Measurements from ENCODE around the gene AKAIN1.

Gene AKAIN1

GRCh38 chr18:5132987-5133386 lies 64.1 kb downstream of the AKAIN1 start:
- no peaks in the 10 kb centered on the region for H3K9me3 ChIP-seq
- no peaks in the 10 kb centered on the region for H3K36me3 ChIP-seq
- no peak overlapping the region for H3K4me3 ChIP-seq (ENCODE audit: low read depth, low read length)
- no peak for DNase-seq
- no peaks in the 10 kb centered on the region for H3K4me1 ChIP-seq
- TF ChIP-seq CTCF (IDR thresholded peaks at IDR 0.05; ENCODE audit: low read depth, low read length), result no peak
- H3K27me3 ChIP-seq, result no peaks in the 10 kb centered on the region

- Histone ChIP-seq H3K9me3 (no peaks in the 10 kb centered on the region), H3K4me3 (ENCODE audit: low read depth, low read length) (no peak overlapping the region), H3K27me3 (no peaks in the 10 kb centered on the region), H3K4me1 (no peaks in the 10 kb centered on the region), H3K36me3 (no peaks in the 10 kb centered on the region)
- no peak for DNase-seq
- no peak for TF ChIP-seq CTCF (IDR thresholded peaks at IDR 0.05; ENCODE audit: low read depth, low read length)
These were observed 74.8 kb downstream of the AKAIN1 start for GRCh38 chr18:5122272-5122671.

GRCh38 chr18:5110266-5110665 lies 86.8 kb downstream of the AKAIN1 start:
- Histone ChIP-seq H3K27me3 (no peaks in the 10 kb centered on the region; the same call in 1 of the 2 replicates), H3K9me3 (no peaks in the 10 kb centered on the region), H3K4me1 (no peaks in the 10 kb centered on the region), H3K4me3 (ENCODE audit: low read depth, low read length) (no peak overlapping the region), H3K36me3 (no peaks in the 10 kb centered on the region)
- DNase-seq, result no peak
- no peak for TF ChIP-seq CTCF (IDR thresholded peaks at IDR 0.05; ENCODE audit: low read depth, low read length)

- no peaks in the 10 kb centered on the region for H3K9me3 ChIP-seq
- no peak for TF ChIP-seq CTCF (IDR thresholded peaks at IDR 0.05; ENCODE audit: low read depth, low read length)
- no peaks in the 10 kb centered on the region for H3K36me3 ChIP-seq
- no peak for DNase-seq
- no peaks in the 10 kb centered on the region for H3K4me1 ChIP-seq
- H3K4me3 ChIP-seq (ENCODE audit: low read depth, low read length), result no peak overlapping the region
- no peaks in the 10 kb centered on the region; the same call in 1 of the 2 replicates for H3K27me3 ChIP-seq
These were observed 89.1 kb downstream of the AKAIN1 start for GRCh38 chr18:5107988-5108387.

- DNase-seq, result no peak
- H3K4me3 ChIP-seq (ENCODE audit: low read depth, low read length), result no peak overlapping the region
- no peaks in the 10 kb centered on the region for H3K27me3 ChIP-seq
- H3K4me1 ChIP-seq, result no peaks in the 10 kb centered on the region
- no peaks in the 10 kb centered on the region for H3K36me3 ChIP-seq
- TF ChIP-seq CTCF (IDR thresholded peaks at IDR 0.05; ENCODE audit: low read depth, low read length), result peak; percentile 31
- H3K9me3 ChIP-seq, result no peaks in the 10 kb centered on the region
These were observed 90.3 kb downstream of the AKAIN1 start for GRCh38 chr18:5106730-5107129.

GRCh38 chr18:5104246-5104645 lies 92.8 kb downstream of the AKAIN1 start:
- Histone ChIP-seq H3K4me1 (no peaks in the 10 kb centered on the region), H3K9me3 (no peaks in the 10 kb centered on the region), H3K4me3 (ENCODE audit: low read depth, low read length) (no peak overlapping the region), H3K36me3 (no peaks in the 10 kb centered on the region), H3K27me3 (no peaks in the 10 kb centered on the region)
- no peak for DNase-seq
- TF ChIP-seq CTCF (IDR thresholded peaks at IDR 0.05; ENCODE audit: low read depth, low read length), result no peak
